Motor neuron (in vitro differentiated cells): ENCODE data around the gene USP4. TPM values are rescaled to one million over a fixed set of nuclear protein-coding genes. Genes with fewer than 3 reads are reported as not detected.

Source experiments
- ATAC-seq, 8 experiments: fragments of 200-7000 bp; cut with Tn5 transposase; replicated peaks in 6 of 8; 2 replicates each; pipeline ENCODE4 v1.8.0; 2021; ENCODE audit warnings: mild to moderate bottlenecking in 8 of 8, moderate library complexity in 8 of 8
- H3K27ac ChIP-seq, 2 donors: fragments of 250-450 bp; sonication (Bioruptor Pico); 2 replicates each; pipeline ENCODE4 v1.9.0; 2021; ENCODE audit warnings: antibody characterized with exemption in 2 of 2, mild to moderate bottlenecking in 2 of 2, moderate library complexity in 1 of 2
- H3K4me1 ChIP-seq, 2 donors: fragments of 250-450 bp; sonication (Bioruptor Pico); replicated peaks in 1 of 2; 2 replicates each; pipeline ENCODE4 v1.6.1; 2021; ENCODE audit warnings: antibody characterized with exemption in 2 of 2, mild to moderate bottlenecking in 2 of 2, moderate library complexity in 1 of 2
- H3K4me3 ChIP-seq, 5 donors: fragments of 250-450 bp; sonication (Bioruptor Pico); 2 replicates each; pipeline ENCODE4 v1.9.0; 2021; ENCODE audit warnings: antibody characterized with exemption in 5 of 5, mild to moderate bottlenecking in 5 of 5, moderate library complexity in 4 of 5
- WGBS, 10 experiments: fragments of 450-650 bp; shearing (Covaris generic); methylation state at CpG; one replicate each; pipeline ENCODE4 v1.0.0; 2022; 5-methylcytosine and 5-hydroxymethylcytosine counted together
- in situ Hi-C, 9 experiments: fragments of 400-800 bp; cut with MboI; loops; one replicate each; pipeline ENCODE4 v1.15.0; 2021; ENCODE audit warnings: low sequenced_read_pairs in 9 of 9, low pct_unique_long_range_greater_than_20kb in 2 of 9; ENCODE audit not compliant: unreplicated experiment in 9 of 9
- total RNA-seq, 8 experiments: library from RNA; unstranded; fragments of 300-600 nt; gene quantifications; 2 replicates each; pipeline versions ENCODE4 v1.2.3 to v1.2.4, GENCODE V29; 2022

The USP4 gene
- 10 to 100 TPM; 14.5 to 56.9 (median 20.0) TPM for total RNA-seq

- 0 to 67% (median 1%) methylated on average over 1 to 20 of the region's 70 CpGs; no CpG with 5 or more reads in 2 of the 10 experiments for WGBS, 10 experiments
- in situ Hi-C loops: loop anchor here in 2 of 9 experiments (25.0 kb wide), 1 partner anchor 97 kb away; the partner anchor contains the start of gene NICN1 (in 2 of the 2)
- ATAC-seq: peak; percentile 84 to 95 (median 93)
- Histone ChIP-seq H3K4me1 (peaks cover 13% of the 10 kb centered on the region in 2 donors), H3K4me3 (peak within 1 kb of the TSS; percentile 51 to 67 (median 55)), H3K27ac (peak within 1 kb of the TSS; percentile 86 to 89)
These were observed at the start of gene USP4 for GRCh38 chr3:49339941-49340800. TSS of gene USP4 (minus strand) at chr3:49340053. CDS start at chr3:49340024, 29 bp downstream.

- in situ Hi-C loops: no loop called here
- H3K27ac ChIP-seq: no peak overlapping the region
- no peak overlapping the region for H3K4me3 ChIP-seq
- ATAC-seq: no peak
- WGBS, 10 experiments: 90 to 100% (median 96%) methylated on average over 1 to 5 of the region's 6 CpGs; no CpG with 5 or more reads in 6 of the 10 experiments
- H3K4me1 ChIP-seq: no peaks in the 10 kb centered on the region
These were observed 49.4 kb upstream of the USP4 start for GRCh38 chr3:49389297-49389696.

GRCh38 chr3:49388289-49388820 lies 48.5 kb upstream of the USP4 start:
- Histone ChIP-seq H3K4me3 (no peak overlapping the region), H3K27ac (no peak overlapping the region), H3K4me1 (no peaks in the 10 kb centered on the region)
- 33 to 90% methylated on average over 1 of the region's 1 CpG; no CpG with 5 or more reads in 8 of the 10 experiments for WGBS, 10 experiments
- ATAC-seq: peak in 3 of 8 experiments; percentile 51 to 62 (median 59)
- in situ Hi-C loops: no loop called here

DNA sequence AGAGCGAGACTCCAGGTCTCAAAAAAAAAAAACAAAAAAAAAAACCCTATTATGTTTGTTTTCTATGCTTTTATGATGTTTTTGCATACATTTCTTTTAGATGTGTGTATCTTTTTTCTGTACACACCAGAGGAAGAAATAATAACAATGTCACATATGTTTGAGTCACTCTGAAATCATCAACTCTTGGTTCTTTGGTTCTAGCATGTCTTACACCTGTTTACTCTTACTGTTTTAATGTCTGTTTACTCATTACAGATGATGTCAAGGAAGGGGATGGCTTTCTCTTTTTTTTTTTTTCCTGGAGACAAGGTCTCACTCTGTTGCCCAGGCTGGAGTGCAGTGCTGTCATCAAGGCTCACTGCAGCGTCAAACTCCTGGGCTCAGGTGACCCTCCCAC lies 47.9 kb upstream of the USP4 start:
- ATAC-seq: peak in 1 of 8 experiments; percentile 18
- H3K27ac ChIP-seq: no peak overlapping the region
- in situ Hi-C loops: no loop called here
- H3K4me1 ChIP-seq: no peaks in the 10 kb centered on the region
- H3K4me3 ChIP-seq: no peak overlapping the region
- WGBS, 10 experiments: 93 to 100% (median 100%) methylated on average over 1 to 2 of the region's 2 CpGs; no CpG with 5 or more reads in 6 of the 10 experiments

DNA sequence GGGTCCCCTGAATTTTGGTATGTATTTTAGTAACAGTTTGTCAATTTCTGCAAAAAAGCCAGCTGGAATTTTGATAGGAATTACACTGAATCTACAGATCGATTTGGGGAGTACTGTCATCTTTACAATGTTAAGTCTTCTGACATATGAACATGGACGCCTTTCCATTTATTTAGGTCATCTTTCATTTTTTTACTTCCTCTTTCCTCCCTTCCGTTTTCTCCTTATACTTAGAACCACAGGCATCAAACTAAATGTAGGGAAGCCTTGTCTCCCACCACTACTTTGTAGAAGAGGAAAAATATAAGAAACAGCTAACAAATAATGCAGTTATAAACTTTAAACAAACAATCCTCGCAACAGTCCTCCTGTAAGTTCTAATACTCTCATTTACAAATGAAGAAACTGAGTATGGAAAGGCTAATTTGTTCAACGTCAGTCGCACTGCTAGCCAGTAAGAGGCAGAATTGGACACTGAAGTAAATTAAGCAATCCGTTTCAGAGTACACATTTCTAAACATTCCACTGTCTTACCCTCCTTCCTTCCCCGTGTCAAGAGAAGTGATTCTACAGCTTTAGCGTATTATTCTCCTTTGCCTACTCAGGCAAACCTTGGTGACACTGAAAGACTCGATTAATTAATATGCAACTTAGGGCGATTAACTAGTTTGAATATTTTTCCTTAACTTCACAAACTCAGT lies 46.4 kb upstream of the USP4 start:
- Histone ChIP-seq H3K4me3 (no peak overlapping the region), H3K4me1 (no peaks in the 10 kb centered on the region), H3K27ac (no peak overlapping the region)
- ATAC-seq: no peak
- WGBS, 10 experiments: 73 to 95% (median 86%) methylated on average over 3 to 11 of the region's 11 CpGs
- in situ Hi-C loops: no loop called here

DNA sequence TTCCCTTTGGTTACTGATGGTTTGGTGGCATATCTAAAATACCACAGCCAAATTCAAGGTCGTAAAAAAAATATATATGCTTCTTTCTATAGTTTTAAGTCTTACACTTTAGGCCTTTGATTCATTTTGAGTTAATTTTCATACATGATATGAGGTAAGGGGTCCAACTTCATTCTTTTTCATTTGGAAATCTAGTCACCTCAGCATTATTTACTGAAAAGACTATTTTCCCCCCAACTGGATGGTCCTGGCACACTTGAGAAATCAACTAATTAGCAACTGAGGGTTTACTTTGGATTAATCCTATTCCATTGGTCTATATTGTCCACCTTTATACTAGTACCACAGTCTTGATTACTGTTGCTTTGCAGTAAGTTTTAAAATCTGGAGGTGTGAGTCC lies 45.8 kb upstream of the USP4 start:
- 88 to 100% (median 100%) methylated on average over 1 of the region's 1 CpG; no CpG with 5 or more reads in 1 of the 10 experiments for WGBS, 10 experiments
- ATAC-seq: no peak
- Histone ChIP-seq H3K4me3 (no peak overlapping the region), H3K27ac (no peak overlapping the region), H3K4me1 (no peaks in the 10 kb centered on the region)
- in situ Hi-C loops: no loop called here

DNA sequence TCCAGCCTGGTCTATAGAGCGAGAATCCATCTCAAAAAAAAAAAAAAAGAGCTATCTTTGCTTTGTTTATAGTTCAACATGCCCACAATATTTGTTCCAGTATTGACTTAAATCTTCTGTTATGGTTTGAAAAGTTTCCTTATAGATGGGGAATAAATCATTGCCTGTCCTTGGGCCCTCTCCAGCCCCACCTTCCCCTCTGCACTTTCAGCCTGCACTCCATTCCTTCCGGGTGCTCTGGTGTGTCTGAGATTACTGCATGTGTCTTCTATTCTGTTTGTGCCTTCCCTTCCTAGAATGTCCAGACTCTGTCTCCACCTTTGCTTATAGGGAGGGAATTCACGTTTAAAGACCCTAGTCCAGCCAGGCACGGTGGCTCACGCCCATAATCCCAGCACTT lies 43.5 kb upstream of the USP4 start:
- in situ Hi-C loops: no loop called here
- Histone ChIP-seq H3K27ac (no peak overlapping the region), H3K4me3 (no peak overlapping the region), H3K4me1 (no peaks in the 10 kb centered on the region)
- 17 to 100% (median 84%) methylated on average over 1 to 2 of the region's 5 CpGs; no CpG with 5 or more reads in 4 of the 10 experiments for WGBS, 10 experiments
- no peak for ATAC-seq

GRCh38 chr3:49378249-49378895 lies 38.5 kb upstream of the USP4 start:
- Histone ChIP-seq H3K4me1 (no peaks in the 10 kb centered on the region), H3K27ac (no peak overlapping the region), H3K4me3 (no peak overlapping the region)
- in situ Hi-C loops: no loop called here
- WGBS, 10 experiments: 6 to 100% (median 94%) methylated on average over 1 to 7 of the region's 11 CpGs; no CpG with 5 or more reads in 1 of the 10 experiments
- ATAC-seq: peak in 4 of 8 experiments; percentile 16 to 98 (median 96)

- WGBS, 10 experiments: 83 to 100% (median 85%) methylated on average over 1 of the region's 1 CpG; no CpG with 5 or more reads in 6 of the 10 experiments
- no peak for ATAC-seq
- in situ Hi-C loops: no loop called here
- no peaks in the 10 kb centered on the region for H3K4me1 ChIP-seq
- no peak overlapping the region for H3K27ac ChIP-seq
- no peak overlapping the region for H3K4me3 ChIP-seq
These were observed 37.6 kb upstream of the USP4 start for GRCh38 chr3:49377483-49377882.

- no peak overlapping the region for H3K27ac ChIP-seq
- in situ Hi-C loops: no loop called here
These were observed 32.1 kb upstream of the USP4 start for GRCh38 chr3:49371946-49372345.

GRCh38 chr3:49370585-49371290 lies 30.9 kb upstream of the USP4 start:
- no peak for ATAC-seq

More at GRCh38 chr3:49371946-49372345, 32.1 kb upstream of the USP4 start:
- Histone ChIP-seq H3K4me1 (no peaks in the 10 kb centered on the region), H3K4me3 (no peak overlapping the region)
- no peak for ATAC-seq

DNA sequence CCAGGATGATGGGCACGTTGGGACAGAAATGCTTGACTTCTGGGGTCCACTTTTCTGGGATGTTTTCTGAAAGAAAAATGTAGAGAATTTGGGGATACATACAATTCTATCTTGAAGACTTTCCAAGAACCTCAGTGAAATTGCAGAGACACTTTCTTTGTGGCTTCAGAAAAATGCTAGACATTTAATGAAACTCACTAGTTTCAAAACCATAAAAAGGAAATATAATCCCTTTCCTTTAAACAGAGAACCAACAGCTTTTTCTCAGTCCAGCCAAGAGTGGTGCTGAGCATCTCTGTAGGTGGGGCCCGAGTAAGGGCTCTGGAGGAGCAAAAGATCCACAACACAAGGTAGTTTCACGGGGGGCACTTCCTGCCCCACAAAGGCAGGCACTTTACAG lies 22.7 kb upstream of the USP4 start:
- 20 to 100% (median 90%) methylated on average over 1 to 2 of the region's 3 CpGs; no CpG with 5 or more reads in 4 of the 10 experiments for WGBS, 10 experiments
- Histone ChIP-seq H3K4me1 (peaks cover 5 to 6% of the 10 kb centered on the region in 2 donors), H3K4me3 (no peak overlapping the region), H3K27ac (no peak overlapping the region)
- in situ Hi-C loops: no loop called here
- no peak for ATAC-seq

More at GRCh38 chr3:49370585-49371290, 30.9 kb upstream of the USP4 start:
- 51 to 100% (median 92%) methylated on average over 1 to 5 of the region's 6 CpGs; no CpG with 5 or more reads in 3 of the 10 experiments for WGBS, 10 experiments
- H3K27ac ChIP-seq: no peak overlapping the region
- H3K4me1 ChIP-seq: no peaks in the 10 kb centered on the region
- H3K4me3 ChIP-seq: no peak overlapping the region
- in situ Hi-C loops: no loop called here
